ENCODE results near the gene DLG1.

The DLG1 gene

DNA sequence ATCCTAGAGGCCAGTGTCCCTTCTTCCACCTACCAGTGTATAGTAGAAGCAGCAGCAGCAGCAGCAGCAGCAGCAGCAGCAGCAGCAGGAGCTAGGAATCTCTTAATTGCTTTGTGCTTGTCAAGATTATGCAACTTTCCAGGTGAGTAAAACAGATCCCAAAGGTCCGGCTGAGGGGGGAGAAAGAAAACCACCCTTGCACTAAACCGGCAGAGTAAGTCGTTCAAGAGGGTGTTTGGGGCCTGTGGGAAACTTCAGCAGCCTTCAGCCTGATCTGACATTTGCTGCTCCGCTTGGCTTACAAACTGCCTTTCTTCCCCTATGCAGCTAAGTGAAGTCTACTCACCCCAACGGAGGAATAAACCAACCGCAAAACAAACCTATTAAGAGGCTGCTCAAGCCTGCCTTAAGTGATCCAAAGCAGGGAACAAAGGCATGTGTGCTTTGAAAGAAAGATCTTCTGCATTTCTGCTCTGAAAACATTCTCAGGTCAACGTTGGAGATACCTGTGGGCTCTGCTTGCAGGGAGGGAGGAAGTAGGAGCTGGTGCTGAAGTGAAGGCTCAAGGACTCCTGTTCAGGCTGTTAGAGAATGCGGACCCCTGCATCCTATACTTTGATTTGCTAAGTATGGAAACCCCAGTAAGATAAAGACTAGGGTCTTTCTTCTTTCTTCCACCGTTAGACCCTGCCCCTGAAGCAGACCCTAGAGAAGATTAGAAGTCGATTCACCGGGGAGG is 35.7 kb upstream of the DLG1 start:
- TF ChIP-seq GATA1 (IDR thresholded peaks at IDR 0.05; ENCODE audit: low read depth, low read length) (no peak), POLR2A (IDR thresholded peaks at IDR 0.05; ENCODE audit: low read length) (no peak)
- DNase-seq, result no peak

DNA sequence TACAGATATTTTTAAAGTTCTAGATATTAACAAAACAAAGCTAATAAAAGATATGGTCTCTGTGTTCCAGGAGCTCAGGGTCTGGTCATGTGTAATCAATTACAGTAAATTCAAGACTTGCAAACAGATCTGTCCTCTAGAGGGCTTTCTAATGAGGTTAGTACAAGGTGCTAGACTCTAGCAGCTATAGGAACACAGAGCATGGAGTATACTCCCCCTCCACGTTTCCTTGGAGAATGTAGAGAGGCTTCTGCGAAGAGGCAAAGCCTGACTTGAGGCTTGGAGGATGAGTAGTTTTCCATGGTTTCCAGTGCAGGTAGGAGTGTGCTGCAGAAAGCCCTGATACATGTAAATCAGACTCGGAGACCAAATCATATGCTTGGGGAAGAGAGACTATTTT is 32.7 kb upstream of the DLG1 start:
- TF ChIP-seq POLR2A (IDR thresholded peaks at IDR 0.05; ENCODE audit: low read length) (no peak), GATA1 (IDR thresholded peaks at IDR 0.05; ENCODE audit: low read depth, low read length) (no peak)
- DNase-seq, result no peak

- TF ChIP-seq GATA1 (IDR thresholded peaks at IDR 0.05; ENCODE audit: low read depth, low read length) (no peak), POLR2A (IDR thresholded peaks at IDR 0.05; ENCODE audit: low read length) (no peak)
- no peak for DNase-seq
Measured at GRCh38 chr3:197329382-197329781, 31.0 kb upstream of the DLG1 start.

GRCh38 chr3:197328198-197328597 is 29.8 kb upstream of the DLG1 start:
- TF ChIP-seq GATA1 (IDR thresholded peaks at IDR 0.05; ENCODE audit: low read depth, low read length) (no peak), POLR2A (IDR thresholded peaks at IDR 0.05; ENCODE audit: low read length) (no peak)
- no peak for DNase-seq

GRCh38 chr3:197327701-197328100 is 29.3 kb upstream of the DLG1 start:
- DNase-seq, result no peak
- TF ChIP-seq POLR2A (IDR thresholded peaks at IDR 0.05; ENCODE audit: low read length) (no peak), GATA1 (IDR thresholded peaks at IDR 0.05; ENCODE audit: low read depth, low read length) (no peak)

- no peak for DNase-seq
- no peak for TF ChIP-seq GATA1 (IDR thresholded peaks at IDR 0.05; ENCODE audit: low read depth, low read length)
- no peak for TF ChIP-seq POLR2A (IDR thresholded peaks at IDR 0.05; ENCODE audit: low read length)
Measured at GRCh38 chr3:197325773-197326172, 27.4 kb upstream of the DLG1 start.

DNA sequence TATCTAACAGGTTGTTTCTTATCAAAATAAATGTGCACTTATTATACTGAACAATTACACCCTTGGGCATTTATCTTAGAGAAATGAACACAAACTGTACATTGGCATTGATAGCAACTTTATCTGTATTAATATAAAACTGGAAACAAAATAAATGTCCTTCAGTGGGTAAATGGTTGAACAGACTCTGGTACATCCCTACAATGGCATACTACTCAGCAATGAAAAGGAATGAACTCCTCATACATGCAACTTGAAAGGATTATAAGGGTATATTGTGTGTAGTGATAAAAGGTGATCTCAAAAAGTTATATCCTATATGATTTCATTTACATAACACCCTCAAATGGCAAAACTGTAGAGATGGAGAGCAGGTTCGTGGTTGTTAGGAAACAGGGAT is 23.7 kb upstream of the DLG1 start:
- no peak for TF ChIP-seq POLR2A (IDR thresholded peaks at IDR 0.05; ENCODE audit: low read length)
- TF ChIP-seq GATA1 (IDR thresholded peaks at IDR 0.05; ENCODE audit: low read depth, low read length), result no peak
- DNase-seq, result no peak

GRCh38 chr3:197320582-197320981 is 22.2 kb upstream of the DLG1 start:
- TF ChIP-seq POLR2A (IDR thresholded peaks at IDR 0.05; ENCODE audit: low read length) (no peak), GATA1 (IDR thresholded peaks at IDR 0.05; ENCODE audit: low read depth, low read length) (no peak)
- DNase-seq, result no peak

DNA sequence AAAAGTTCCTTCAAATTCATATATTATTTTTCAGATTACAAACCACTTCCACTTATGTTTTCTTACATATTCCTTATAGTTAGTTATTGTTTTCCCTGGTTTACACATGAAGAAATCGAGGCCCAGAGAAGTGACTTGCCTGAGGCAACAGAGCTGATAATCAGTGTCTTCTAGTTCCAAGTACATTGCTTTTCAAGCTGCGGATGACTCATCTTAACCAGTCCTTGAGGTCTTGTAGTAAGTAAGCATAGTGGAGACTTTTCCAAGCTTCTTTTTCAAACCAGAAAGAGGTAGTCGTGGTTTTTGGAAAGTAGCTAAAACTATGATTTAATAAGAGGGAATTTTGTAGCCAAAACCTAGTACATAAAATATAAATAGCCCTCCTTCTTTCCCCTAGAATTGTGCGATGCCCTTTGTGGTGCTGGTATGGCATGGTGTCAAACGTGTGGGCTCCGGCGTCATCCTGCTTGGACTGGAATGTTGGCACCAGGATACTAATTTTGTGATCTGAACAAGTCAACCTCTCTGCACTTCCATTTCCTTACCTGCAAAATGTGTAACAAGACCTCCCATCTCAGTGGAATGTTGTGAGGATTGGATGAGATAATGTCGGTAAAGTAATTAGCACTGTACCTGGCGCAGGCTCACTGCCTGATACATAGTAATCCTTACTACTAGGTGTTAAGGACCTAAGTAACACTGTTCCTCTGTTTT is 19.0 kb upstream of the DLG1 start:
- TF ChIP-seq GATA1 (IDR thresholded peaks at IDR 0.05; ENCODE audit: low read depth, low read length) (no peak), POLR2A (IDR thresholded peaks at IDR 0.05; ENCODE audit: low read length) (no peak)
- DNase-seq, result no peak

- no peak for TF ChIP-seq POLR2A (IDR thresholded peaks at IDR 0.05; ENCODE audit: low read length)
Measured at GRCh38 chr3:197312431-197312830, 14.0 kb upstream of the DLG1 start.

DNA sequence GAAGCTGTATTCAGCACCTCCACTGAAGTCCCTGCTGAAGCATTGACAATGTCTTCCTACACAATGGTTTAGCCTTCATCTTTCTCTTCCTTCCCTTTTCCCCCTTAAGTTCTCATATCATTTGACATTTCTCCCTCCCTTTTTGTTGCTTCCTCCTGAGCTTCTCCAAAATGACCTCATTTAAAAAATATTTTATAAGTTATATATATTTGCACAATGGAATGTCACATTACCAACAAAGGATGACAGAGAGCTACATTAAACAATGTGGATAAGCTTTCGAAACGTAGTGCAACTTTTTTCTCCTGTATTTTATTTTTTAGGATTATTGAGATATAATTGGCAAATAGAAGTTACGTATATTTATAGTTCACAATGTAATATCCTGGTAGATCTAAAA is 13.2 kb upstream of the DLG1 start:
- DNase-seq, result no peak
- TF ChIP-seq GATA1 (IDR thresholded peaks at IDR 0.05; ENCODE audit: low read depth, low read length), result no peak

More at GRCh38 chr3:197312431-197312830, 14.0 kb upstream of the DLG1 start:
- no peak for DNase-seq

GRCh38 chr3:197309528-197310361 is 11.3 kb upstream of the DLG1 start:
- DNase-seq, result no peak
- TF ChIP-seq POLR2A (IDR thresholded peaks at IDR 0.05; ENCODE audit: low read length) (no peak), GATA1 (IDR thresholded peaks at IDR 0.05; ENCODE audit: low read depth, low read length) (no peak)

- DNase-seq, result no peak
- TF ChIP-seq POLR2A (IDR thresholded peaks at IDR 0.05; ENCODE audit: low read length), result no peak
- TF ChIP-seq GATA1 (IDR thresholded peaks at IDR 0.05; ENCODE audit: low read depth, low read length), result no peak
Measured at GRCh38 chr3:197308591-197308990, 10.2 kb upstream of the DLG1 start.

DNA sequence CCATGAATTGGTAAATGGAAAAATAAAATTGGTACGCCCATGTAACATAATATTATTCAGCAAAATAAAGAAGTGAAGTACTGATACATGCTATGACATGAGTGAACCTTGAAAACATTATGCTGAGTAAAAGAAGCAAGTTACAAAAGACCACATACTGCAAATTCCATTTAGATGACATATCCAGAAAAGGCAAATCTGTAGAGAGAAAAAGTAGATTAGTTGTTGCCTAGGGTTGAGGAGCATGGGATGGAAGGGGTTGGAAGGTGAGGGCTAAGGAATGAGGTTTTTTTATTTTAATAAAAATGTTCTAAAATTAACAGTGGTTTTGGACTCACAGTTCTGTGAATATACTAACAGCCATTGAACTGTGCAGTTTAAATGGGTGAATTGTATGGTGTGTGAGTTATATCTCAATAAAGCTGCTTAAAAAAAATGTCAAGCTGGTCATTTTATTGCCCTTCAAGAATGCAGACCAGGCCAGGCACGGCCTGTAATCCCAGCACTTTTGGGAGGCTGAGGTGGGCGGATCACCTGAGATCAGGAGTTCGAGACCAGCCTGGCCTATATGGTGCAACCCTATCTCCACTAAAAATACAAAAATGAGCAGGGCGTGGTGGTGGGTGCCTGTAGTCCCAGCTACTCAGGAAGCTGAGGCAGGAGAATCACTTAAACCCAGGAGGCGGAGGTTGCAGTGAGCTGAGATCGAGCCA is 8.1 kb upstream of the DLG1 start:
- DNase-seq, result no peak
- TF ChIP-seq POLR2A (IDR thresholded peaks at IDR 0.05; ENCODE audit: low read length), result no peak
- no peak for TF ChIP-seq GATA1 (IDR thresholded peaks at IDR 0.05; ENCODE audit: low read depth, low read length)
